Adrenal gland (tissue), 12 donors: Measurements from ENCODE around the gene MINDY4. TPM values are rescaled to one million over a fixed set of nuclear protein-coding genes. Genes with fewer than 3 reads are reported as not detected.

Experiments used
- DNase-seq, 7 donors: peaks; one replicate each; pipeline ENCODE4 v3.0.0-alpha.2; 2019 to 2020
- H3K27ac ChIP-seq, 5 donors: fragments of 200-600 bp; sonication (generic) in 4 of 5; 1 replicate in 3 of 5; 2 replicates in 2 of 5; pipeline versions ENCODE4 v1.5.1 to v1.8.0; 2016 to 2020; ENCODE audit warnings: mild to moderate bottlenecking in 1 of 5
- H3K27me3 ChIP-seq: fragments of 200-600 bp; 2 replicates; pipeline ENCODE4 v1.8.0; 2021
- H3K36me3 ChIP-seq, 2 donors: fragments of 200-600 bp; replicated peaks in 1 of 2; 1 replicate in 1 of 2; 2 replicates in 1 of 2; pipeline versions ENCODE4 v1.5.1 to v1.8.0; 2018 to 2022
- H3K4me1 ChIP-seq, 2 donors: fragments of 200-600 bp; replicated peaks in 1 of 2; 1 replicate in 1 of 2; 2 replicates in 1 of 2; pipeline versions ENCODE4 v1.5.1 to v1.8.0; 2018 to 2021
- H3K4me3 ChIP-seq, 4 donors: fragments of 200-600 bp; sonication (generic) in 3 of 4; one replicate each; pipeline ENCODE4 v1.5.1; 2016 to 2018
- H3K9me3 ChIP-seq, 3 donors: fragments of 200-600 bp; sonication (generic) in 1 of 3; replicated peaks in 1 of 3; 1 replicate in 2 of 3; 2 replicates in 1 of 3; pipeline versions ENCODE4 v1.5.1 to v1.8.0; 2016 to 2021
- CTCF ChIP-seq, 6 experiments: fragments of 450-650 bp in 4 of 6; fragments of 200-600 bp in 2 of 6; sonication (generic) in 1 of 6; IDR thresholded peaks; 1 replicate in 5 of 6; 2 replicates in 1 of 6; pipeline versions ENCODE4 v1.5.1 to v1.8.0; 2016 to 2021; ENCODE audit warnings: antibody characterized with exemption in 6 of 6, mild to moderate bottlenecking in 2 of 6, moderate library complexity in 1 of 6
- POLR2A ChIP-seq, 2 donors: fragments of 450-650 bp; IDR thresholded peaks; one replicate each; pipeline ENCODE4 v1.6.1; 2017; ENCODE audit warnings: antibody characterized with exemption in 2 of 2, mild to moderate bottlenecking in 2 of 2, moderate library complexity in 1 of 2
- WGBS, 4 donors: extraction: QIAGEN DNeasy Blood & Tissue Kit in 2 of 4; methylation state at CpG; one replicate each; pipeline versions ENCODE4 v1.1.5 to v1.1.7; 2013 to 2017; 5-methylcytosine and 5-hydroxymethylcytosine counted together
- intact Hi-C, 2 donors: fragments of 100-400 bp; cut with DNase I; formaldehyde crosslinking; loops; one replicate each; pipeline versions ENCODE4 v1.14.1 to v1.15.0; 2022 to 2023
- polyA plus RNA-seq, 3 donors: library from polyadenylated mRNA; stranded (reverse); fragments of 200-250 nt in 2 of 3; fragments of 350-450 nt in 1 of 3; fragmentation: Illumina TruSeq in 1 of 3; extraction: RNeasy Lipid Tissue Mini Kit (QIAGEN cat#74804) in 1 of 3; gene quantifications; one replicate each; pipeline ENCODE4 v1.2.3, GENCODE V29; 2013 to 2014
- total RNA-seq, 9 donors: library from RNA; depleted of rRNA in 4 of 9; stranded (reverse); fragments of >200 nt in 4 of 9; fragments of 120-200 nt in 1 of 9; fragmentation: NEBNext Ultra II Directional in 1 of 9; extraction: Animal tissue kit (Norgen Biotek cat#: 25700) in 1 of 9; gene quantifications; one replicate each; pipeline versions ENCODE4 v1.1.0 to v1.2.4, GENCODE V29; 2013 to 2023
- donor health status: healthy with polysubstance abuse.
- donor health status: Bipolar disorder and iron deficiency.
- donor health status: DM: yes; HTN: yes; CAD: no.
- donor health status: DM: no; HTN: no; CAD: no.
- donor health status: DM: no; HTN: no; CAD: no.
- donor health status: DM: yes; HTN: yes; CAD: no.

MINDY4 gene
- total and polyA plus RNA-seq, 12 donors = 4.8 to 19.9 (median 7.3) TPM

GRCh38 chr7:30736291-30736690, 34.9 kb upstream of the MINDY4 start:
- Histone ChIP-seq H3K4me1 (no peaks in the 10 kb centered on the region), H3K27ac (no peak overlapping the region), H3K36me3 (no peaks in the 10 kb centered on the region), H3K4me3 (no peak overlapping the region), H3K27me3 (peaks cover 5% of the 10 kb centered on the region), H3K9me3 (no peaks in the 10 kb centered on the region)
- WGBS, 4 donors = 79 to 89% (median 84%) methylated on average over 4 of the region's 4 CpGs
- no peak for TF ChIP-seq CTCF (IDR thresholded peaks at IDR 0.05)
- TF ChIP-seq POLR2A (IDR thresholded peaks at IDR 0.05) = no peak
- intact Hi-C loops = no loop called here
- DNase-seq = no peak

DNA sequence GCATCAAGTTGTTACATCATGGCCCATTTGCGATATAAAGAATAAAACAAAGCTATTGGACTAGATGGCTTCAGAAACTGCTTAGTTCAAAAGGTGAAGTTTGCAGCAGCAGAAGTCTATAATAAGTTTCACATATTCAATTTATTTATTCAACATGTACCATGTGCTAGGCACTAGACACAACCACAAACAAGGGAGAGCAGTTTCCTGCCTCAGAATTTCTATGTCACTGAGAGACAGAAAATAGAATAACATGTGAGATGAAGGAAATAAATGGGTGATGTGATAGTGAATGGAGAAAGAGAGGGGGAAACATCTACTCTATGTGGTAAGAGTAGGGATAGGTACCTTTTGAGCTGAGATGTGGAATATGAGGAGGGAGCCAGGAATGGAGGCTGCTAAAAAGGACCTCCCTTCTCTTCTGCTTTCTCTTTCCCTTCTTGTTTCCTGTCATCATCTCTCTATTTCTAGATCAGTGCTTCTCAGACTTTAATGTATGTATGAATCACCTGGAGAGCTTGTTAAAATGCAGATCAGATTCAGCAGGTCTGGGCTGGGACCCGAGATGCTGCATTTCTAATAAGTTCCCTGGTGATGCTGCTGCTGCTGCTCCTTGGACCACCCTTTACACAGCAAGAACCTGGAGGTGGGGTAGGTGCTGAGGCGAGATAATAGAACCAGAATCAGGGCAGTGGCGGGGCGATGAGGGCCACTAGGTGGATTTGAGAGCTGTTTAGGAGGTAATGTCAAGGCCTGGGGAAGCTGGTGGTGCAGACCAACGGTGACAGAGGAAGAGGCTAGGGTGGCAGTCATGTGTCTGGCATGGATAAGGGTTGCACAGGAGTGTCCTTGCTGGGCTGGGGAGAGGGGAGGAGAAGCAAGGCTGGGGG, 32.9 kb upstream of the MINDY4 start:
- 69 to 88% (median 86%) methylated on average over 6 of the region's 6 CpGs for WGBS, 4 donors
- Histone ChIP-seq H3K27ac (no peak overlapping the region), H3K4me3 (no peak overlapping the region), H3K36me3 (no peaks in the 10 kb centered on the region), H3K9me3 (no peaks in the 10 kb centered on the region), H3K4me1 (no peaks in the 10 kb centered on the region), H3K27me3 (peaks cover 5% of the 10 kb centered on the region)
- intact Hi-C loops = no loop called here
- TF ChIP-seq POLR2A (IDR thresholded peaks at IDR 0.05) (no peak), CTCF (IDR thresholded peaks at IDR 0.05) (no peak)
- DNase-seq = no peak

- H3K36me3 ChIP-seq = no peaks in the 10 kb centered on the region
- intact Hi-C loops = no loop called here
- H3K9me3 ChIP-seq = no peaks in the 10 kb centered on the region
- no peak for DNase-seq
- no peak for TF ChIP-seq CTCF (IDR thresholded peaks at IDR 0.05)
- TF ChIP-seq POLR2A (IDR thresholded peaks at IDR 0.05) = no peak
- no peak overlapping the region for H3K27ac ChIP-seq
- H3K4me3 ChIP-seq = no peak overlapping the region
- no peaks in the 10 kb centered on the region for H3K4me1 ChIP-seq
- WGBS, 4 donors = 85 to 100% (median 88%) methylated on average over 2 of the region's 2 CpGs
- no peaks in the 10 kb centered on the region for H3K27me3 ChIP-seq
Observed at GRCh38 chr7:30739691-30740090, 31.5 kb upstream of the MINDY4 start.

DNA sequence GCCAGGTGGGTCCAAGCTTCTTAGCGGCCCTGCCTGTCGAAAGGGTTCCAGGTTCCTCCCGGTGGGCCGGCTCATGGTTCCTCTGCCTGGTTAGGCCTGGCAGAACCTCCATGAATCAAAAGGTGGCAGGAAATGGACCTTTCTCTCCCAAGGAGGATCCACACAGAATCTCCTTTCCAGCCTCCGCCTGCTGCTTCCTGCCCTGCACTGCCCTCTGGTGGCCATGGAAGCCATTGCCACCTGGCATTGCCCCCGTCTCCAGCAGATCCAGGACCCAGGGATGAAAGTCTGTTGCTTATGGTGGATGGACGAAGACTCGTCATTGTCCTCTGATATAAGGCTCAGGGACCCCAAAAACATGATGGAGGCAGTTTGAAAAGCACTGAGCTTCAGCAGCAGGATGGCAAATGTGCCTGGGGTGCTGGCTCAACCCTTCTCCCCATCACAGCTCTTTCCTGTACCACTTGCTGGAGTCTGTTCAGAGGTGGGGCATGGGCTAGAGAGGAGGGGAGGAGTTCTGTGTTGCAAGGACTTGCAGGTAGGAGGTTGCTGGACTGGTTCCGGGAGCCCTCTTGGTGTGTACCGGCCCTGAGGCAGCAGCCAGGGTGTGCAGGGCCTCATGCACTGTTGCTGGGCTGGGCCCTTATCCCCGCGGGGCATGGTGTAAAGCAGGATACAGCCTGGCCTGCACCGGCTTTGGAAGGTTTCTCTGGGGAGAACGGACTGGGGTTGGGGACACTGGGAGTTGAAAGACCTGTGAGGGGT, 30.6 kb upstream of the MINDY4 start:
- TF ChIP-seq CTCF (IDR thresholded peaks at IDR 0.05) = peak; percentile 89 to 98 (median 95)
- TF ChIP-seq POLR2A (IDR thresholded peaks at IDR 0.05) = no peak
- 30 to 34% (median 32%) methylated on average over 4 to 14 of the region's 14 CpGs for WGBS, 4 donors
- intact Hi-C loops = no loop called here

More for the DNA sequence above, 30.6 kb upstream of the MINDY4 start:
- no peaks in the 10 kb centered on the region for H3K36me3 ChIP-seq
- no peaks in the 10 kb centered on the region for H3K4me1 ChIP-seq
- no peaks in the 10 kb centered on the region for H3K27me3 ChIP-seq
- H3K4me3 ChIP-seq = no peak overlapping the region
- H3K27ac ChIP-seq = no peak overlapping the region
- DNase-seq = peak; percentile 64 to 89 (median 76)
- H3K9me3 ChIP-seq = no peaks in the 10 kb centered on the region
